T-cell (primary cell): Measurements from ENCODE around the gene VSTM4. TPM values are rescaled to one million over a fixed set of nuclear protein-coding genes. Genes with fewer than 3 reads are reported as not detected.

Source experiments
- ATAC-seq, 4 experiments: fragments of 200-7000 bp in 3 of 4; fragments of 150-1000 bp in 1 of 4; cut with Tn5 transposase; replicated peaks in 1 of 4; 1 replicate in 3 of 4; 2 replicates in 1 of 4; pipeline ENCODE4 v1.10.0; 2021; ENCODE audit warnings: moderate library complexity in 3 of 4, mild to moderate bottlenecking in 2 of 4, moderate number of reproducible peaks in 1 of 4
- CTCF ChIA-PET, 2 donors: fragments of 300-600 bp; sonication (Branson Sonifier 250); formaldehyde crosslinking; loops; one replicate each; lab custom pipeline; 2022; ENCODE audit warnings: antibody characterized with exemption in 2 of 2; lab: Charles Lee
- POLR2A ChIA-PET, 2 donors: fragments of 300-600 bp; sonication (Branson Sonifier 250); formaldehyde crosslinking; loops; one replicate each; lab custom pipeline; 2022; ENCODE audit warnings: antibody characterized with exemption in 2 of 2; lab: Charles Lee
- DNase-seq, 35 experiments: peaks; one replicate each; pipeline versions ENCODE4 v3.0.0 to v3.0.0-alpha.2; 2013 to 2023
- H3K27ac ChIP-seq: one replicate; pipeline ENCODE4 v1.5.1; 2013; ENCODE audit warnings: low read length
- H3K27me3 ChIP-seq, 2 experiments: replicated peaks in 1 of 2; 1 replicate in 1 of 2; 2 replicates in 1 of 2; pipeline versions ENCODE4 v1.6.1 to v1.7.0; 2013; ENCODE audit warnings: low read length in 1 of 2, mixed read lengths in 1 of 2; ENCODE audit not compliant: control insufficient read depth in 2 of 2, insufficient read depth in 2 of 2; ENCODE audit errors: extremely low read depth in 1 of 2
- H3K36me3 ChIP-seq, 2 donors: 1 replicate in 1 of 2; 2 replicates in 1 of 2; pipeline versions ENCODE4 v1.6.1 to v1.7.0; 2013; ENCODE audit warnings: low read length in 1 of 2; ENCODE audit not compliant: control insufficient read depth in 2 of 2, insufficient read depth in 1 of 2; ENCODE audit errors: extremely low read depth in 1 of 2
- H3K4me1 ChIP-seq, 2 experiments: 1 replicate in 1 of 2; 2 replicates in 1 of 2; pipeline versions ENCODE4 v1.6.1 to v1.7.0; 2013; ENCODE audit warnings: low read length in 2 of 2, mixed read lengths in 1 of 2; ENCODE audit not compliant: insufficient read depth in 2 of 2, control insufficient read depth in 1 of 2; ENCODE audit errors: extremely low read depth in 1 of 2
- H3K4me3 ChIP-seq, 2 donors: 1 replicate in 1 of 2; 2 replicates in 1 of 2; pipeline versions ENCODE4 v1.5.1 to v1.7.0; 2013; ENCODE audit warnings: mild to moderate bottlenecking in 2 of 2, low read length in 1 of 2, moderate library complexity in 1 of 2; ENCODE audit not compliant: control insufficient read depth in 1 of 2; ENCODE audit errors: extremely low read depth in 1 of 2
- H3K9me3 ChIP-seq: 2 replicates; pipeline ENCODE4 v1.7.0; 2013
- H3K27ac Mint-ChIP-seq, 2 donors: one replicate each; pipeline ENCODE4 v1.8.0; 2020 to 2021; ENCODE audit warnings: mild to moderate bottlenecking in 2 of 2, mixed read lengths in 2 of 2
- H3K27me3 Mint-ChIP-seq, 2 donors: one replicate each; pipeline ENCODE4 v1.8.0; 2021 to 2022; ENCODE audit warnings: mixed read lengths in 2 of 2
- H3K36me3 Mint-ChIP-seq: one replicate; pipeline ENCODE4 v1.8.0; 2021; ENCODE audit warnings: mixed read lengths
- H3K4me1 Mint-ChIP-seq, 3 donors: one replicate each; pipeline ENCODE4 v1.8.0; 2020 to 2022; ENCODE audit warnings: mixed read lengths in 3 of 3, mild to moderate bottlenecking in 1 of 3
- H3K4me3 Mint-ChIP-seq, 3 donors: one replicate each; pipeline ENCODE4 v1.8.0; 2020 to 2022; ENCODE audit warnings: mild to moderate bottlenecking in 3 of 3, mixed read lengths in 3 of 3, moderate library complexity in 3 of 3
- H3K9me3 Mint-ChIP-seq, 3 donors: one replicate each; pipeline ENCODE4 v1.8.0; 2020 to 2022; ENCODE audit warnings: mixed read lengths in 3 of 3
- WGBS: methylation state at CpG from one replicate; pipeline ENCODE4 v1.1.5; 2013; ENCODE audit warnings: missing lambda C conversion rate; ENCODE audit not compliant: insufficient coverage; 5-methylcytosine and 5-hydroxymethylcytosine counted together
- total RNA-seq, 35 experiments: library from RNA in 6 of 35; stranded (reverse) in 6 of 35; fragments of 120-200 nt in 1 of 35; gene quantifications; one replicate each; pipeline versions ENCODE4 v1.2.1 to v1.2.4 and lab custom pipeline; 2013 to 2026

Gene VSTM4
- total RNA-seq, 5 donors from 2014 or later (not counting 1 experiment from before 2014, with no cell fraction given), result 0.09 to 0.19 (median 0.10) TPM; not detected in 2

- Histone ChIP-seq H3K27me3 (peaks cover 0 to 55% of the 10 kb centered on the region in 2 experiments), H3K27ac (no peak overlapping the region), H3K4me1 (peaks cover 0 to 12% of the 10 kb centered on the region in 2 experiments), H3K9me3 (no peaks in the 10 kb centered on the region), H3K4me3 (no peak overlapping the region), H3K36me3 (no peaks in the 10 kb centered on the region)
- 47% methylated on average over 2 of the region's 8 CpGs for WGBS
- Mint-ChIP-seq H3K36me3 (no peaks in the 10 kb centered on the region), H3K4me1 (peaks cover 0 to 6% (median 3%) of the 10 kb centered on the region in 3 donors), H3K27ac (no peak overlapping the region), H3K9me3 (no peaks in the 10 kb centered on the region), H3K27me3 (peaks cover 20 to 38% of the 10 kb centered on the region in 2 donors), H3K4me3 (no peak overlapping the region)
- CTCF ChIA-PET, result no interaction called here
- DNase-seq (no peak), ATAC-seq (no peak)
- POLR2A ChIA-PET, result no interaction called here
These were observed 4.0 kb downstream of the VSTM4 start for GRCh38 chr10:49111320-49111698.

- no peaks in the 10 kb centered on the region for H3K9me3 ChIP-seq
- H3K9me3 Mint-ChIP-seq, result no peaks in the 10 kb centered on the region
- no peak overlapping the region for H3K27ac ChIP-seq
- no peaks in the 10 kb centered on the region for H3K36me3 Mint-ChIP-seq
- POLR2A ChIA-PET, result no interaction called here
- 87% methylated on average over 3 of the region's 4 CpGs for WGBS
- no peak overlapping the region for H3K4me3 ChIP-seq
- H3K27me3 Mint-ChIP-seq, result peaks cover 15 to 33% of the 10 kb centered on the region in 2 donors
- no peak overlapping the region for H3K4me3 Mint-ChIP-seq
- no peak for DNase-seq
- CTCF ChIA-PET, result no interaction called here
- H3K27ac Mint-ChIP-seq, result no peak overlapping the region
- ATAC-seq, result no peak
- peaks cover 0 to 50% of the 10 kb centered on the region in 2 experiments for H3K27me3 ChIP-seq
- H3K36me3 ChIP-seq, result no peaks in the 10 kb centered on the region
- peaks cover 0 to 7% of the 10 kb centered on the region in 2 experiments for H3K4me1 ChIP-seq
- peaks cover 0 to 6% (median 3%) of the 10 kb centered on the region in 3 donors for H3K4me1 Mint-ChIP-seq
These were observed 4.5 kb downstream of the VSTM4 start for GRCh38 chr10:49110684-49111319.

GRCh38 chr10:49109669-49110340 is 5.5 kb downstream of the VSTM4 start:
- no peak overlapping the region for H3K27ac Mint-ChIP-seq

GRCh38 chr10:49108656-49109055 is 6.7 kb downstream of the VSTM4 start:
- Mint-ChIP-seq H3K4me3 (no peak overlapping the region), H3K36me3 (no peaks in the 10 kb centered on the region)

More at GRCh38 chr10:49109669-49110340, 5.5 kb downstream of the VSTM4 start:
- H3K4me3 ChIP-seq, result no peak overlapping the region
- Mint-ChIP-seq H3K4me3 (no peak overlapping the region), H3K9me3 (no peaks in the 10 kb centered on the region), H3K4me1 (peaks cover 0 to 5% (median 2%) of the 10 kb centered on the region in 3 donors), H3K27me3 (peaks cover 15 to 33% of the 10 kb centered on the region in 2 donors), H3K36me3 (no peaks in the 10 kb centered on the region)
- H3K9me3 ChIP-seq, result no peaks in the 10 kb centered on the region
- no peaks in the 10 kb centered on the region for H3K36me3 ChIP-seq
- CTCF ChIA-PET, result no interaction called here
- H3K27me3 ChIP-seq, result peaks cover 0 to 45% of the 10 kb centered on the region in 2 experiments
- 74% methylated on average over 5 of the region's 9 CpGs for WGBS
- no peak overlapping the region for H3K27ac ChIP-seq
- ATAC-seq (no peak), DNase-seq (no peak)
- H3K4me1 ChIP-seq, result peaks cover 0 to 2% of the 10 kb centered on the region in 2 experiments
- POLR2A ChIA-PET, result no interaction called here

GRCh38 chr10:49107887-49108267 is 7.4 kb downstream of the VSTM4 start:
- Mint-ChIP-seq H3K27me3 (peaks cover 7 to 20% of the 10 kb centered on the region in 2 donors), H3K4me3 (no peak overlapping the region), H3K27ac (no peak overlapping the region), H3K36me3 (no peaks in the 10 kb centered on the region), H3K9me3 (no peaks in the 10 kb centered on the region), H3K4me1 (no peaks in the 10 kb centered on the region)
- ATAC-seq, result no peak
- Histone ChIP-seq H3K36me3 (no peaks in the 10 kb centered on the region), H3K4me3 (no peak overlapping the region), H3K9me3 (no peaks in the 10 kb centered on the region), H3K27me3 (peaks cover 0 to 31% of the 10 kb centered on the region in 2 experiments), H3K27ac (no peak overlapping the region), H3K4me1 (no peaks in the 10 kb centered on the region)
- no peak for DNase-seq
- ChIA-PET POLR2A (no interaction called here), CTCF (no interaction called here)
- 100% methylated on average over 2 of the region's 8 CpGs for WGBS

More at GRCh38 chr10:49108656-49109055, 6.7 kb downstream of the VSTM4 start:
- 82% methylated on average over 7 of the region's 7 CpGs for WGBS
- no peaks in the 10 kb centered on the region for H3K9me3 Mint-ChIP-seq
- POLR2A ChIA-PET, result no interaction called here
- Histone ChIP-seq H3K9me3 (no peaks in the 10 kb centered on the region), H3K36me3 (no peaks in the 10 kb centered on the region), H3K27me3 (peaks cover 0 to 34% of the 10 kb centered on the region in 2 experiments), H3K4me3 (no peak overlapping the region), H3K4me1 (no peaks in the 10 kb centered on the region), H3K27ac (no peak overlapping the region)
- no peak overlapping the region for H3K27ac Mint-ChIP-seq
- CTCF ChIA-PET, result no interaction called here
- peaks cover 12 to 23% of the 10 kb centered on the region in 2 donors for H3K27me3 Mint-ChIP-seq
- ATAC-seq (no peak), DNase-seq (no peak)
- H3K4me1 Mint-ChIP-seq, result no peaks in the 10 kb centered on the region

GRCh38 chr10:49107111-49107886 is 8.0 kb downstream of the VSTM4 start:
- no peaks in the 10 kb centered on the region for H3K4me1 ChIP-seq
- H3K4me3 ChIP-seq, result no peak overlapping the region
- peaks cover 0 to 30% of the 10 kb centered on the region in 2 experiments for H3K27me3 ChIP-seq
- ChIA-PET POLR2A (no interaction called here), CTCF (no interaction called here)
- Mint-ChIP-seq H3K4me3 (no peak overlapping the region), H3K27me3 (peaks cover 7 to 21% of the 10 kb centered on the region in 2 donors), H3K4me1 (no peaks in the 10 kb centered on the region), H3K27ac (no peak overlapping the region), H3K9me3 (no peaks in the 10 kb centered on the region), H3K36me3 (no peaks in the 10 kb centered on the region)
- H3K9me3 ChIP-seq, result no peaks in the 10 kb centered on the region
- H3K36me3 ChIP-seq, result no peaks in the 10 kb centered on the region
- DNase-seq, result no peak
- H3K27ac ChIP-seq, result no peak overlapping the region
- ATAC-seq, result no peak
- 93% methylated on average over 15 of the region's 17 CpGs for WGBS
